Pons (tissue), 1 donor: ENCODE measurements around the gene CFAP299.

Experiments used
- DNase-seq: peaks from one replicate; pipeline ENCODE4 v3.0.0-alpha.2; 2016; ENCODE audit warnings: low spot score

Gene CFAP299

GRCh38 chr4:80839792-80840191 is 504.3 kb downstream of the CFAP299 start:
- DNase-seq = no peak

- no peak for DNase-seq
Measured at GRCh38 chr4:80840396-80840795, 504.9 kb downstream of the CFAP299 start.

GRCh38 chr4:80841587-80842281 is 506.2 kb downstream of the CFAP299 start:
- DNase-seq = no peak

DNA sequence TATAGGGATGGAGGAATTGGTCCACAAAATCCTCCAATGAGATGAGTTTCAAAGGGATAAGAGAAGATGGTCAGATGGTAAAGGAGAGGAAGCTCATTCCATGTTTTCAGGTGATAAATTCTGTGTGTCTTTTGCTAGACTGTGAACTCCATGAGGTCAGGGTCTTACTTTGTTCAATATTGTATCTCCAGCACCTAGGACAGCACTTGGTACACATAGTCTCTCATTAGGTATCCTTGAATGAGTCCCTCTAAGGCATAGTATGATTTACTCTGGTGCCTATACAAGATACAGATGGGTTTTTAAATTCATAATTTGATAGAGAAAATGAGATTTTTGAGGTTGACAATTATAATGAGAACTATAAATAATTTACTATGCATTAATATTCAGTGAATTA is 510.7 kb downstream of the CFAP299 start:
- DNase-seq = no peak

- no peak for DNase-seq
Measured at GRCh38 chr4:80852061-80852460, 516.5 kb downstream of the CFAP299 start.

GRCh38 chr4:80873571-80873970 is 538.0 kb downstream of the CFAP299 start:
- DNase-seq = no peak

DNA sequence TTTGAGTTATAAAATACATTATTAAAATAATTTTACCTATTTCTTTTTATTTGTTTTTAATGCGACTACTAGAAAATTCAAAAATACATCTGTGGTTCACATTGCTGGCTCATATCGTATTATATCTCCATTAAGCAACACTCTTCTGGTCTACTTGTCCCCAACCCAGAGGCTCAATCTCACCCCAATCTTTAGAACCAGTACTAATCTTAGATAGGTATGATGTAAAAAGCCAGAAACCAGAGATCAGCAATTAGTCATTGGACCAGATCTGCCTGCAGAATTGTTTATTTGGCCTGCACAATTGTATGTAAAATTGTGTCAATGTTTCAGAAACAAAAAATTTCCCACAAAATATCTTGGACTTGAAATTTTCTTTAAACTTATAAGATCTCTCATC is 539.4 kb downstream of the CFAP299 start:
- no peak for DNase-seq

- no peak for DNase-seq
Measured at GRCh38 chr4:80875642-80876041, 540.1 kb downstream of the CFAP299 start.

- DNase-seq = no peak
Measured at GRCh38 chr4:80876810-80877209, 541.3 kb downstream of the CFAP299 start.

DNA sequence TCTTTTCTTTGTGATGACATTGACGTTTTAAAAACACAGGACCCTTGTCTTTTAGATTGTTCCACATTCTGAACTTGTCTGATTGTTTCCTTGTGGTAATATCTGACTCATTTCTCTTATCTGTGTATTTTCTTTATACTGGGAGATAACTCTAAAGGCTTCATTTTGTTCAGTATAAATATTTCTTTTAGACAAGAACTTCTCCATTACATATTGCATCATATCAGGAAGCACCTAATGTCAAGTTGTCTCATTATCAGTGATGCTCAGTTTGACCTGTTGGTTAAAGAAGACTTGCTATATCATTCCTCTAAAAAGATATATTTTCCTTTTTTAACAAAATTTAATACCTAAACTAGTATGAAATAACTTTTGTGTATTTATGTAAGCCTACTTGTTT is 542.7 kb downstream of the CFAP299 start:
- no peak for DNase-seq

- DNase-seq = no peak
Measured at GRCh38 chr4:80897537-80898303, 562.2 kb downstream of the CFAP299 start.

GRCh38 chr4:80900908-80901307 is 565.4 kb downstream of the CFAP299 start:
- DNase-seq = no peak

GRCh38 chr4:80903020-80903419 is 567.5 kb downstream of the CFAP299 start:
- no peak for DNase-seq

- DNase-seq = no peak
Measured at GRCh38 chr4:80909938-80910337, 574.4 kb downstream of the CFAP299 start.

- no peak for DNase-seq
Measured at GRCh38 chr4:80911458-80911857, 575.9 kb downstream of the CFAP299 start.

DNA sequence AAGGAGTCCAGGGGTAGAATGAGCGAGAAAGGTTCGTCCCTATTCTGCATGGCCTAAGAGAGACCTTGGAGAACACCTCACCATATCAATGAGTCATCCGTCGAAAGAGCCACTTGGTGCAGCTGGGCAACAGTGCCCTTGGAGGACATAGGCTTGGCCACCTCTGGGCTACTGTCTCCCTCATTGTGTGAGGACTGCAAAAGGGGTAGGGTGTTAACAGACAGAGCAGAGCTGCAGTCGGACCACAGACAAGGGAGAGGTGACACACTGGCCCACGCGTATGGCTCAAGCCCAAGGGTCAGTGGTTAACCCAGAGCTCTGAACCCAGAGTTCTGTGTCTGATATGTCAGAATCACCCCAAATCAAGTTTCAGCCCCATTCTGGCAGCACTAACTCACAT is 576.8 kb downstream of the CFAP299 start:
- DNase-seq = no peak

DNA sequence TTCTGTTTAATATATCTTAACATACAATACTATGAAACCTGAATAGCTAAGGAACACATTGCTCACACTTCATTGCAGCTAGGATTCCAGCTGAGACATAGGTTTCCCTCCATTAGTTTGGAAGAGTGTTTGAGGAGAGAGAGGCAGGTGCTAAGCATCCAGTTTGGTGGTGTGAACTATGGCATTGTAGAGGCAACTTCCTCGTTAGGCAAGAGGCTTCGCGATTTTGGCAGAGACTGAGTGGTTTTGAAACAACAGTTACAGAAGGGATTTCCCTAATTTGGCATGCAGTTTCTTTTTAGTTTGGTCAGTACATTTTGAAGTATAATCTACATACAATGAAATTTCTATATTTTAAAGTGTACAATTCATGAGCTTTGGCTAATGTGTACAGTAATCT is 577.9 kb downstream of the CFAP299 start:
- DNase-seq = no peak

DNA sequence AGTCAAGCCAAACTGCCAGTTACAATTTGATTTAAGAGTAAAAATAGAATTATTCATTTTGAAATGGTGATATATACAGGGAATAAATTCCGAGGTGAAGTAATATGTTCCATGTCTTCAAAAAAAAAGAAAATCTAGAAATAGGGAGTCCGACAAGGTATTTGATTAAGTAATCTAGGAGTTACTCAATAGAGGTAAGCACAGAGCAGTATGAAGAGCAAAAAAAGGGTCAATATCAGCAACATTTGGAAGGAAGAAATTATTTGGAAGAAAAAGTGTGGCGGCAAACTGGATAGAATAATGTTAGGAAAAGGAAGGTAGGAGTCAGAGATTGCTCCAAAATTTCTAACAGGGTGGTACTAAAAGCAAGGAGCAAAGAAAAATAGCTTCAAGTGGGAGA is 581.2 kb downstream of the CFAP299 start:
- no peak for DNase-seq

DNA sequence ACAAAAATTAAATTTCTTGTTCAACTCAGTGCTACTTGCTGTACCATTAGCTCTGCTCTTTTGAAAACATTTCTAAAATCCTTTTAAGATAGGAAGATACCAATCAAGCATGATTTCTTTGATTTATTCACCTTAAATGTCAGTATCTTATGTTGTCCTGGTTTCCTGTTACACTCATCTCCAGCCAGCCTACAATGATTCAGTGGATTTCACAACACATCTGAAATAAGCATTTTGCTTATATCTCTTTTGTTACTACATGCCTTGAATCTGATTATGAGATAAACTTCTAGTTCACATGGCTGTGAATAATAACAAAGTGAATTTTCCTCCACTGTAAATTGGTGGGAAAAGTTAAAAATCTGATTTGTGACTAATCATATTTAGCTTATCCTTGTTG is 582.5 kb downstream of the CFAP299 start:
- no peak for DNase-seq

GRCh38 chr4:80921441-80921840 is 585.9 kb downstream of the CFAP299 start:
- DNase-seq = no peak

- DNase-seq = no peak
Measured at GRCh38 chr4:80922941-80923340, 587.4 kb downstream of the CFAP299 start.

GRCh38 chr4:80925293-80925692 is 589.8 kb downstream of the CFAP299 start:
- no peak for DNase-seq

DNA sequence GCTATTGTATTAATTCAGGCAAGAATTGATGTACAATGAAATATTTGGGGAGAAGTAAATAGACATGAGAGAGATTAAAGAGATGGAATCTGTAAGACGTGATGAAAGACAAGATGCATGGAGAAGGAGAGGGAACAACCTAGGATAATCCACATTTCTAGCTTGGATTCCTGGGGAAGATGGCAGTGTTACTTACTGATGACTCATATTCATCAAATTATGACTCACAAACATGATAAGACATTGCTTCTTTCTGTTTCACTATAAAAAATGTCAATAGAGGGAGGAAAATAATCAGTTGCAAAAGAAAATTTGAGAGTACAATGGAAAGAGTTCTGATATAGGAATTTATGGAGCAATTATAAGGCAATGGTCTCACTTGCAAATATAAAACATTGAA is 590.9 kb downstream of the CFAP299 start:
- DNase-seq = no peak

DNA sequence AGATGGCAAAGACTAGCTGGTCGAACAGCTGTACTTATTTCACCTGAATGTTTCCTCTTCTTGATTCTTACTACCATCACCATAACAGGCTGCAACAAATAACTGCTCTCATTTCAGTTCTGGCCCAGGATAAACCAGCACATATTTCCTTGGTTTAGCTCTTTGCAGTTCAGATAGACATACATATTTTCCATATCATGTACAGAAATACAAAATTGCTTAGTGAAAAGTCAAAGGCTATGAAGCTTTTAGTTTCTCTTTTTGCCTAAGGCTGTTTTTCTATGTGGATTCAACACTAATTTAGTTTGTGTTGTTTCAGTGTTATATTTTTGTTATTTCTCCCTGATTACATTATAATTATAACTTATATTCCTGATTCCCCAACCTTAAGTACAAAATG is 591.4 kb downstream of the CFAP299 start:
- no peak for DNase-seq
